ENCODE measurements around the gene SRMS.

SRMS gene

DNA sequence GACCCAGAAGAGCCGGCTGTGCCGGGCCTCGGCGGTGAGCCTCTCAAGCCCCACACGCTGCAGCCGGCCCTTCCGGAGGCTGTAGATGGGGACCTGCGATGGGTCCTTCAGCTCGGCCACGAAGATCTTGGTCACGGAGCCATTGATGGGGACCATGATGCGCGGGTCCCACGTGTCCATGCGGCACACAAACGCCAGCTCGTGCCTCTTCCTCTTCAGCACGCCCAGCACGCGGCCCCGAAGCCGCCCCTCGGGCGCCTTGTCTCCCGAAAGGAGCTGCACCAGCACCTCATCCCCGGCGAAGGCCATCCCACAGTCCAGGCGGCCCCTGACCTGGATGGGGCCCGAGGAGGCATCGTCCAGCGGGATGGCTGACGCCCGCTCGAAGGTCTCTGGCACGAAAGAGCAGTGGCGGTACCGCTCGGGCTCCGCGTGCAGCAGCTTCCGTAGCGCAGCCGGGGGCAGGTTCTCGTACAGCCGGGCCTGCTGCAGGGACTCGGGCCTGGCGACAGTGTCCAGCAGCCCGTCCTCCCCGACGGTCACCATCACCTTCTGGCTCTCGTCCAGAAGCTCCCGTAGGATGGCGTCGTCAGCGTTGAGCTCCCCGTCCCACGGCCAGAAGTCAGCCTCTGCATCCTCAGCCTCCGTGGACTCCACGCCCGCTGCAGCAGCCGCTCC lies 17.6 kb upstream of the SRMS start:
- DNase-seq = no peak

GRCh38 chr20:63564036-63564810 lies 16.7 kb upstream of the SRMS start:
- DNase-seq = no peak

DNA sequence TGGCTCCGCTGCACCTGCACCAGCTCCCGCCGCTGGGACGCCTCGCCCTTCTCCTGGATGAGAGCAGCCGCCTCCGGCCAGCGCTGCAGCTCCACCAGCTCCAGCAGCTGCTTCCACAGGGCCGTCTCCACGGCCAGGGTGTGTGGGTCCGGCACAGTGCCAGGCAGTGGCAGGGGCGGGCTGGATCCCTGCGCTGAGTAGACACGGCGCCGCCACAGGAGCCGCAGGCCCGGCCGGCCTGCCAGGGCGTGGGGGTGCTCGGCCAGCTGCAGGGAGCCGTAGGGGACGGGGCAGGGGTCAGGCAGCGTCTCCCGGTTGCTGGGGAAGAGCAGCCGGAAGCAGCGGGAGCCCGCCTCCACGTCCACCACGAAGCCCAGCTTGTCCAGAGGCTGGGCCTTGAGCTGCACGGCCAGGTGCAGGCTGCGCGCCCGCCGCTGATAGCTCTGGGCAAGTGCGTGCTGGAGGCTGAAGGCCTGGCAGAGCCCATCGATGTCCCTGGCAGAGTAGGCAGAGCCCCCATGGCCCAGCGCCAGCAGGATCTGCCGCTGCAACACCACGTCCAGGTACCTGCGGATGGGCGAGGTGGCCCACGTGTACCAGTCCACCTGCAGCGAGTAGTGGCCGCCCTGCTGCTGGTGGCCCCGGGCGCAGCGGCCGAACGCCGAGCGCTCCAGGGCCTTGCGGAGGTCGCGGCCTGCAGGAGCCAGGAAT lies 15.8 kb upstream of the SRMS start:
- no peak for DNase-seq

- no peak for DNase-seq
These were observed 15.1 kb upstream of the SRMS start for GRCh38 chr20:63562461-63563224.

- no peak for DNase-seq
These were observed 14.3 kb upstream of the SRMS start for GRCh38 chr20:63561624-63562396.

DNA sequence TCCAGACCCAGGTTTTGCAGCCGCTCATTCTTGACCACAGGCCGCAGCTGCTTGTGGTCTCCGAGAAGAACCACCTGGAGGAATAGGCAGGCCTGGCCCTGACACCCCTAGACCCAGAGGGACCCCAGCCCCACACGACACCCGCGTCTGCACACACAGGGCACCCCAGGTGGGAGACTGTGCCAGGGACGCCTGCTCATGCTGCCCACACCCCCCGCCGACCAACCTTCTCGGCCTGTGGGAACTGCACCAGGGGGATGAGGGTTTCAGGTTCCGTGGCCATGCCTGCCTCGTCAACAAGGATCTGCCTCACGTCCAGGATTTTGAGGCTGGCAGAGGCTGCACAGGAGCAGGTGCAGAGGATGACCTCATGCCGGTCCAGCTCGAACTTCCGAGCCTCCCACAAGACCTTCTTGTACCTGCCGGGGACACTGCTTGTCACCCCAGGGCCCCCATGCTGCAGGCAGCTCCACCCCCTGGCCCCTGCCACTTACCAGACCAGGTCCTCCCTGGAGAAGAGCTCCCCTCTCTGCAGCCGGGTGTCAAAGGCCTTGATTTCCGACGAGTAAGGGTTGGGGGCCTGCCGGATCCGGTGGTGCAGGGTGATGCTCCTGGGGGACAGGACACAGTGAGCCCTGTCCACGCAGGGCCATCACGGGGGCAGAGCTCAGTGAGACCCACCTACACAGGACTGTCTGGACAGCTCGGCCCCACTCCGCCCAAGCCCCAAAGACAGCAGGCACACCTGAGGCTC lies 13.5 kb upstream of the SRMS start:
- DNase-seq = no peak

DNA sequence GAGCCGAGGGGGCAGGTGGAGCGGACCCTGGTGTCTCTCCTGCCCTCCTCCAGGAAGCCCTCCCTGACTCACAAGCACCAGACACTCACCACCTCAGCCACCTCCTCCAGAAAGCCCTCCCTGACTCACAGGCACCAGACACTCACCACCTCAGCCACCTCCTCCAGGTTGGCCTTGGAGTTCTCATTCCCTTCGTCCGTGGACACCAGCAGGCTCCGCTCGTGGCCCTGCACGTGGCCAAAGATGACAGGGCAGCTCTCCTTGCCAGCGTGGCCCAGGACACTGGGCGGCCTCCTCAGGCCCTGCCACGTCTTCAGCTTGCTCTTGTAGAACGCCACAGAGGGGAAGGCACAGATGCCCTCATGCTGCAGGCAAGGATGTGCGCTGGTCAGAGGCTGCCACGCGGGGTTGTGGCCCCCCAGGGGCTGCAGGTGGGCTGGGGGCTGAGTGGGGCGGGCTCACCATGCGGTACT lies 12.8 kb upstream of the SRMS start:
- no peak for DNase-seq

GRCh38 chr20:63559485-63560332 lies 12.2 kb upstream of the SRMS start:
- peak; percentile 70 for DNase-seq

GRCh38 chr20:63558804-63559484 lies 11.4 kb upstream of the SRMS start:
- no peak for DNase-seq

- no peak for DNase-seq
These were observed 9.9 kb upstream of the SRMS start for GRCh38 chr20:63557481-63557891.

- no peak for DNase-seq
These were observed 9.4 kb upstream of the SRMS start for GRCh38 chr20:63556873-63557478.

DNA sequence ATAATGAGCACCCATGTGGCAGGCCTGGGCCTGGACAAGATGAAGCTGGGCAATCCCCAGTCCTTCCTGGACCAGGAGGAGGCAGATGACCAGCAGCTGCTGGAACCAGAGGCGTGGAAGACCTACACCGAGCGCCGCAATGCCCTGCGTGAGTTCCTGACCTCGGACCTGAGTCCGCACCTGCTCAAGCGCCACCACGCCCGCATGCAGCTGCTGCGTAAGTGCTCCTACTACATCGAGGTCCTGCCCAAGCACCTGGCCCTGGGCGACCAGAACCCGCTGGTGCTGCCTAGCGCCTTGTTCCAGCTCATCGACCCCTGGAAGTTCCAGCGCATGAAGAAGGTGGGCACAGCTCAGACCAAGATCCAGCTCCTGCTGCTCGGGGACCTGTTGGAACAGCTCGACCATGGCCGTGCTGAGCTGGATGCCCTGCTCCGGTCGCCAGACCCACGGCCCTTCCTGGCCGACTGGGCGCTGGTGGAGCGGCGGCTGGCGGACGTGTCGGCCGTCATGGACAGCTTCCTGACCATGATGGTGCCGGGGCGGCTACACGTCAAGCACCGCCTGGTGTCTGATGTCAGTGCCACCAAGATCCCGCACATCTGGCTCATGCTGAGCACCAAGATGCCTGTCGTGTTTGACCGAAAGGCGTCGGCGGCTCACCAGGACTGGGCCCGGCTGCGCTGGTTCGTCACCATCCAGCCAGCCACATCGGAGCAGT lies 8.3 kb upstream of the SRMS start:
- no peak for DNase-seq

DNA sequence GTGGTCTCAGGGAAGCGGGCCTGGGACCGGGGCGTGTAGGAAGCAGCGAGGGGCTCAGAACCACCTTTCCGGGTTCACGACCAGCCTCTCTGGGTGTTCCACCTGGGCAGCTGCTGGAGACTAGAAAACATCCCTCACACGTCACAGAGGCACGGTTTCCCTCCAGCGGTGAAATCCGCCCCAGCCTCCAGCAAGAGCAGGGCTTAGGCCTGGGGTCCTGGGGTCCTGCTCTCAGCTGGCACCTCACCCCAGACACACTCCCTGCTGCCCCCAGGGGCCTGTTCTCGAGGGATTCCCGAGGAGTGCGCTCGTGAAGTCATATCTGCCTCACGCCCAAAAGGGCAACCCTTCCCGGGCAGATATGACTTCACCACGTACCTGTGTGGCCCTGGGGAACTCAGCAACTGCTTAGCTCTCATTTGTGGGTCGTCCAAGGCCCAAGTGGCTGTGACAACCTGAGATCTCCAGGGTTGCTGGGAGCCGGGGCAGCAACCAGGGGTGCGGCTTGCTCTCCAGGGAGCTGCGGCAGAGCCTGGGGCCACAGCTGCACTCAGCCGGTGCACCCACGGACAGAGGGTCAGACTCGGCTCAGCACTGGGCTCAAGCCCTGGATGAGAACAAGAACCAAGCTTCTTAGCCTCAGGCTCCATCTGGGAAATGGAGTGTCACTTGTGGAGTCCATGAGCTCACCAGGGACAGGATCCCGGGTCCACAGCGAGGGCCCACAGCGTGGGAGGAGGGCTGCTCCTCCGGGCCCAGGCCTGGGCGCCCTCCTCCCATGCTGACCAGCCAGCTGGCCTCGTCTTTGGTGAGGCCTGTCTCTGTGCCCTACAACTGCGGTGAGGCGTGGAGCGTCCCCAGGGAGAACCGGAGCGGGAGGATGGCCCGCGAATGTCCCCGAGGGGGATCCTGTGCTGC lies 7.1 kb upstream of the SRMS start:
- DNase-seq = no peak

DNA sequence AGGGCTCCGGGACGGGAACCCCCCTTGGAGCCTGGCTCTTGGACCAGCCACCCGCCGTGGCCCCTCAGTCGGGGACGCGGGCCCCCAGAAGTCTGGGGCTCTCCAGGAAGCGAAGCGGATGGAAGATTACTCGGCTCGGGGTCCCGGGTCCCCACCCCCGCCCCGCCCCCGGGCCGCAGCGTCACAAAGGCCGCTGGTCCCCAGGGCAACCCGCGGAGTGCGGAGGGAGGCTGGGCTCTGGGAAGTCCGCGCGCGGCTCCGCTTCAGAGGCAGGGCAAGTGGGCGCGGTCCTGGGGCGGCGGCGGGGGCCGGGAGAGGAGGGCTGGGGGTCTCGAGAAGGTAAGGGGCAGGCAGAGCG lies 6.4 kb upstream of the SRMS start, which contains the start of gene FNDC11:
FNDC11 (plus strand) TSS at position 227 of the 358 bp plus-strand sequence. CDS start 1,505 bp downstream, outside the sequence.
- DNase-seq = peak; percentile 45

GRCh38 chr20:63553251-63553932 lies 5.8 kb upstream of the SRMS start:
- DNase-seq = peak; percentile 93

DNA sequence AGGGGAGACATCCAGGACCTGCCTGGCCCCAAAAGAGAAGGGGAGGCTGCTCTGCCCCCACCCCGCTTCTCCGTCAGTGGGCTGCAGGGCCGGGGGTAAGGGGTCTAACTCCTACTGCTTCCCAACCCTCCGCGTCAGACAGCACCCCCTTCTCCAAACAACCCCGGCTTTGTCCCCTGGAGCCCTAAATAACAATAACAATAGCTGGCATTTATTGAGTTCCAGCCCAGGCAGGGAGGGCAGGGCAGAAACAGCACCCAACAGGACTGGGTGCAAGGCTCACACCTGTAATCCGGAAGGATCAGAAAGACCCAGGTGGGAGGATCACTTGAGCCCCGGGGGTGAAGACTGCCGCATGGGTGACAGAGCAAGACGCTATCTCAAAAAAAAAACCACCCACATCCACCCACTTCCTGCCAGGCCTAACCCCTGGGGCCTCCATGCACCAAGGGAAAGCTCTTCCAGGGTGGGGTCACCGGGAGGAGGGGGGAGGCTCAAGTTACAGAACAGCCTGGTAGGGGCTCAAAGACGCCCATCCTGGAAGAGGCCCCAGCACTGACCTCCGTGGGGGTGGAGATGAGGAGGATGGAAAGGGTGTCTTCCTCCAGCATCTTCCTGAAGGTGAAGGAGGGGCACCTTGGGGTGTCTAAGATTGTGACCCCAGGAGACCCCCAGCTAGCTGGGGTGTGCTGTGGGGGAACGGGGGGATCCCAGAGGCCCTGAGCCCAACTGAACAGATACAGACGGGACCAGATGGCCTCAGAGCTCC lies 5.1 kb upstream of the SRMS start:
- DNase-seq = peak; percentile 32
